GM18520 (cell line): ENCODE results near the gene TSPAN33.
A peak's percentile ranks its signal among the peaks of the same experiment; 100 is the strongest.

ENCODE experiments used
- ATAC-seq: cut with Tn5 transposase; IDR thresholded peaks from one replicate; pipeline ENCODE4 v1.9.1; 2021; ENCODE audit not compliant: unreplicated experiment

TSPAN33 gene

DNA sequence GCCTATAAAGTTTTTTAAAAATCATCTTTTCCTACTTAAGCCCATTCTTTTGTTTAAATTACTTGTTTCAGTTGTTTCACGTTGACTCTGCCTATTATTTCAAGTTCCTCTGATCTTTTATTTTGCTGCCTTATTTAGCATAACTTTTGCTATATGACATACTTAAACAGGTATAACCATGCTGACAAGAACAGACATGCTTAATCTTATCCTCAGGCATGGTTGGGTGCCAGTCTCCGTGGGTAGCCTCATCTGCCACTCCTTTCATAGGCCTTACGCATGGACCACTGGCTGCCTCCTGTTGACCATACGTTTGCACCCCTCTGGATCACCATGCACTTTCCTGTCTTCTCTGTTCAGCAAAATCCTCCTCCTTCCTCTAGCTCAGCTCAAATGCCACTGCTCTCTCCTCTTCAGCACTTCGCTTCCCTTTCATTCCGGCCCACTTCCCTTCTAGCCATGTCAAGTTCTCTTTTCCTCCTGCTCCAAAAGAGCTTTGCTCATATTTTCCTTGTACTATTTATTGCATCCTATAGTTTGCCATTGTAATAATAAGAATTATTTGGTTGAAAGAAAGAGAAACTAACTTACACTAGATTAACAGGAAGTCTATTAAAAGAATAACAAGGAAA is 10.0 kb upstream of the TSPAN33 start:
- ATAC-seq = no peak

DNA sequence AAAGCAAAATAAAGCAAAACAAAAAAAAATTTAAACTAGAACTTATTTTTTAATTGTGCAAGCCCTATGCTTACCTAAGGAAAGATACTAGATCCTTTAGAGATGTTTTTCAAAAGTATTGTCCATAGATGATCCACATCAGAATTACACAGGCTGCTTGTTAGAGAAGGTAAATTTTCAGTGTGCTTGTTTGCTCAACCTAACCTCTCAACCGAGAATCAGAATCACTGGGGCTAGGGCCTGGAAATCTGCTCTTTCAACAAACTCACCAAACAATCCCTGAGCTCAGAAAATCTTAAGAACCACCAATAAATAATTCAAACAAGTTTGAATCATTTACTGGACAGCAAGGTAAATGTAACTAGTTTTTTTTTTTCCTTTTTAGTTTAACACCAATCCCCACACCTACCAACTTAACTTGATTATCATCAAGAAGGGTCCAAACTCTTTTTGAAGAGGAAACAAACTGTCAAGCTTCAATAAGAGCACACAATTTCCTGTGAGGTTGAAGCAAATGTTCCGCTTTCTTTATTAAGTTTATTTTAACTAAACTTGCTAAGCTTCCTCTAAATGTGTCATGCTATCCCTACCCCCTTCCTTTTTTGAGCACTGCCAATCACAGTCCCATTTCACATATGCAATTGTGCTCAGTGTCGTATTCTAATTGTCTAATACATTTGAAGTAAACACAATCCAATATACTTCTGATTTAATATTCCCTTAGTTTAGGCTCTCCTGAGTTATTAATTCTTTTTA is 7.4 kb upstream of the TSPAN33 start:
- no peak for ATAC-seq

DNA sequence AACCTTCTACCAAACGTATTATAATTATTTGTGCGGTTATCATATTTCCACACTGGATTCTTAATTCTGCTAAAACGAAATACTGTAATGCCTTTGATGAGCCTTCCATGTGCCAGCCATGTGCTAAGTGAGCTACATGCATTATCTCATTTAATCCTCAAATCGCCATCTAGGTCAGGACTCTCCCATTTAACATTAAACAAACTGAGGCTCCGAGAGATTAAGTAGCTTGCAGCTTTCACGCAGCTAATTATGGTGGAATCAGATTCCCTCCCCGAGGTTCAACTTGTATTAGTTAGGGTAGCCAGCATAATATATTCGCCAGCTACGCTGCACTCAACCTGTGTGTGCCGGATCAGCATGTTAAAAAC is 798 bp upstream of the TSPAN33 start:
- no peak for ATAC-seq

DNA sequence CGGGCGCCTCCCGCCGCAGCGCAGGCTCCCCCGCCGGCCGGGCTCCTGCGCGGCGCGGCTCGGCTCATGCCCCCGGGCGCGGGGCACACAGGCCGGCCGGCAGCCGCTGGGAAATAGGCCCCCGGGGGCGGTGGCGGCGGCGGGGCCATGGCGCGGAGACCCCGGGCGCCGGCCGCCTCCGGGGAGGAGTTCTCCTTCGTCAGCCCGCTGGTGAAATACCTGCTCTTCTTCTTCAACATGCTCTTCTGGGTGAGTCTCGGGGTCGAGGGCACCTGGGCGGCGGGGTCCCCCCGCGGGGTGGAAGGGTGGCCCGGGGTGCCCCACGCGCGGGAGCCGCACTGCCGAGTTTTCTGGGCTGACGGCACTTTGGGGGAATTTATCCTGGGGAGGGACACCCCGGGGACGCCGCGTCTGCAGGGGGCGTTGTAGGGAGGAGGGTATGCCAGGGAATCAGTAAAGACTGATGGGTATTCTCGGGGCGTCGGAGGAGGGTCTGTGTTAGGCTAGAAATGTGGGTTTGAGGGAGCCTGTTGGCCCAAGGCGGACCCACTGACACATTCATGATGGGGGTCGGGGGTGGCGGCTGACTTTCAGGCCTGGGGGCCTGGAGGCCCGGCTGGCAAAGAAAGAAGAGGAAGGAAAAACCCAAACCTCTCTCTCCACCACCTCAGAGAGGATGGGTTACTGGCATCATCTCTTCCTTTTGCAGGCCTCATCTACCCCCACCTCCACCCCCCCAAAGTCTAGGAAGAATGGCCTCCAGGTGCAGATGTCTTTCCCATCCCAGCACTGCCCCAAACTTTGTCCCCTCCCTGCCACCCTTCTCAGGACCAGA is 544 bp downstream of the TSPAN33 start:
- peak; percentile 3 for ATAC-seq

DNA sequence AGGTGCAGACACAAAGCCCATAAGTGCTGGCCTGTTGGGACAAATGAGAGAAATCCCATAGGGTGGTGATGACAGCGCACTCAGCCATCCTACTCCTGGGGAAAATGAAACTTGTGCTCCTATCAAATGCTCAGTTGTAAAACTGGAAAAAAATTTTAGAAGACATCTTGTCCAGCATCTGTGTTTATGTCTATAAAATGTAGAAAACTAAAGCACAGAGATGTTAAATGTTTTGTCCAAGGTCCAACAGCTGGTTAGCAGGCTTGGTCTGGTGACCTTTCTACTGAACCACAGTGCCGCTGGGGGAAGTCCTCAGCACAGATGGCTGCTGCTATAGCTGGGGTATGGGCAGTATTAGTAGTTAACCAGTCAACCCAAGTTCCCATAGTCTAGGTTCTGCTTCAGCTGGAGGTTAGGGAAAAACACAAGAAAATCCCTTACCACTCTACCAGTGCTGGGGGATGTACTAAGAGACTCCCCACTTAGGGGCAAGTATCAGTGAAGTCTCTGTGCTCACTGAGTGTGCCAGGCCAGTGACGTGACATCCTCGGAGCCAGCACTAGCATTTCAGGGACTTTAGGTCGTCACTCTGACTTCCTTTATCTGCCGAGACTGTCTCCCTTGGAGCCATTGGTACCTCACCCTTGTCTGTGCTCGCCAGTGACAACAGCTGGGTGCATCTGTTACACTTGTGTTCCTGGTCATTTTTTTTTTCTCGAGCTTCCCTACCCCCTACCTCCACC is 1.9 kb downstream of the TSPAN33 start:
- ATAC-seq = peak; percentile 57

DNA sequence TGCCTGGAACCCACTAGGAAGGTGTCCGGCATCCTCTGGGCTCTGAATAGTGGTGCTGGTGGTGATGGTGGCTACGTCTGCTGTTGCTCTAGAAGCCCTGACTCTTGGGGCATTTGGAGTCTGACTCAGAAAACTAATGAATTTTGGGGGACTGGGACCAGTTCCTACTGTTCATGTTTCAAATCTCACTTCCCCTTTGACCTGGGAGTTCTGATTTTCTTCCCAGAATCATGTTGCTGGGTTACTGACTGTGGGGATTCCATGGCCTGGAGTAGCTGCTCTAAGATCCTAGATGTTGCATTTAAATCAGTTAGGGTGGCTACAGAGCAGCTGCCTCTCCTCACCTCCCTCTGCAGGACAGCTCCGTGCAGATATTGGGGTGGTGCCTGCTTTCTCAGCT is 3.2 kb downstream of the TSPAN33 start:
- ATAC-seq = no peak

DNA sequence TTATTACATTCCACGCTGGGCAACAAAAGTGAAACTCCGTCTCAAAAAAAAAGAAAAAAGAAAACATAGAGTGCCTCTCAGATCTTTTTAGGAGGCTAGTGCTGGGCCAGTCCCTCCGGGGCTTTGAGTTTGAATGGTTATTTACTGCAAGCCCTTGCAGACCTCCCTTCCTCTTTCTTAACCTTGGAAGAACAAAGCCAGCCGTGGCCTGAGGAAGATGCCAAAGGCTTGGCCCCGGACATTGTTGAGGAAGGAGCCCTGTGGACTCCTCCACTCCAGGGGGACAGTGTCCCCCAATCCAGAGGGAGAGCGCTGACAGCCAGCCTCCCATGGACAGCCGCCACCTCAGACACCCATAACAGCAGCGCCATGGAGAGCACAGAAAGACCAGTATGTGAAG is 5.0 kb downstream of the TSPAN33 start:
- ATAC-seq = no peak

DNA sequence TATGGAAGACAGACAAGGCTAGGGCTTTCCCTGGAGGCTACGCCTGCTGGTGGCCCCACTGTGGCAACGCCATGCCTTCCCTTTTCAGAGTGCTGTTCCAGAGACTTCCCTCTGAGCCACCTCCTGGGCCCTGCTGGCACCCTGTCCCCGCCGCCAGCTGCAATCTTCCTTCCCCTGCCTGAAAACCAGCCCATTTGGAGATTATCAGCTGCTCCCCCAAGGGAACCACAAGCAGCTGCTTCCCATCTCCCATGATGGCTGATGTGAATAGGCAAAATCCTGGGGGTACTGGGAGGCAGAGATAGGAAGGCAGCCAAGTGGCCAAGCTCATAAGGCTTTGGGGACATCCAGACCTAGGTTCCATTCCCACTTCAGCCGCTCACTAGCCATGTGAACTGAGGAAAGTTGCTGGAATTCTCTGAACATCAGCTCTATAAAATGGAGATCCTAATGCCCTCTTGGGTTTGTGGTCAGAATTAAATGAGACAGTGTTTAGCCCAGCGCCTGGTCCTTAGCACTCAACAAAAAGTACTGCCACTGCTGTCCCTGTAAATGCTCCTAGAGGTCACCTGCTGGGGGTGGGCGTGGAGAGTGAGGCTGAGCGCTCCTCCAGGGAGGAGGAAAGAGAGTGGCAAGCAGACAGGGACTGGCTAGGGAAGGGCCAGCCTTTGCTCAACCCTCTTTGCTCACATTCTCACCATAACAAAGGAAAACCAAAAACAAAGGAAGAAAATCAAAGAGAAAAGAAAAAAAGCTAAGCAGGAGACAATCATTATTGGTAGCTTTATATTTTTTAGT is 5.9 kb downstream of the TSPAN33 start:
- no peak for ATAC-seq

DNA sequence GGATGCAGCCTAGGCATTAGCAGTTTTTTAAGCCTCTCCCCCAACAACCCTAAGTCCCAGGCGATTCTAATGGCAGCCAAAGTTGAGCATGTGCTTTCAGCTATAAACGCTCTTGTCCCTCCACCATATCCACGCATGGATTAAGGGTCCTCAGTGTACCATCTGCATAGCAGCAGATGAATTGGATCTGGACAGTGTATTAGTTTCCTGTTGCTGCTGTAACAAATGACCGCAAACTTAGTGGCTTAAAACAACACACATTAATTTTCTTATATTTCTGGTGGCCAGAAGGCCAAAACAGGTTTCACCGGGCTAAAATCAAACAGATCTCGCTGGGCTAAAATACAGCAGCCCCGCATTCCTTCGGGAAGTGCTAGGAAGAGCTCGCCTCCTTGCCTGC is 13.1 kb downstream of the TSPAN33 start:
- no peak for ATAC-seq

DNA sequence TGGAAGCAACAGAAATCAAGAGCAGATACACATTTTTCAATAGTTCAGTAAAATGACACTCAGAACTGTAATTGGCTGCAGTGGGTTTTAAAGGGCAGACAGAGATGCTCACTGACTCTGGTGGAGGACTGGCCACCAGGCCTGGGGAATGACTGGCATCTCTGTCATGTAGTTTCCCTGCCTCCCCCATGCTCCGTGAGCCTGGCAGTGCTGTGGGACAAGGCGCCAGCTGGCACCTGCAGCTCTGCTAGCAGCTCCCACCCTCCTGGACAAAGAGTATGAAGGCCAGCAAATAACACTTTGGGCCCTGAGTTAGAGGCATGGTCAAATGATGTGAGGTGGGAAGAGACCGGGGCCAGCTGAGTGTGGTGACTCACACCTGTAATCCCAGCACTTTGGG is 15.0 kb downstream of the TSPAN33 start:
- ATAC-seq = no peak

DNA sequence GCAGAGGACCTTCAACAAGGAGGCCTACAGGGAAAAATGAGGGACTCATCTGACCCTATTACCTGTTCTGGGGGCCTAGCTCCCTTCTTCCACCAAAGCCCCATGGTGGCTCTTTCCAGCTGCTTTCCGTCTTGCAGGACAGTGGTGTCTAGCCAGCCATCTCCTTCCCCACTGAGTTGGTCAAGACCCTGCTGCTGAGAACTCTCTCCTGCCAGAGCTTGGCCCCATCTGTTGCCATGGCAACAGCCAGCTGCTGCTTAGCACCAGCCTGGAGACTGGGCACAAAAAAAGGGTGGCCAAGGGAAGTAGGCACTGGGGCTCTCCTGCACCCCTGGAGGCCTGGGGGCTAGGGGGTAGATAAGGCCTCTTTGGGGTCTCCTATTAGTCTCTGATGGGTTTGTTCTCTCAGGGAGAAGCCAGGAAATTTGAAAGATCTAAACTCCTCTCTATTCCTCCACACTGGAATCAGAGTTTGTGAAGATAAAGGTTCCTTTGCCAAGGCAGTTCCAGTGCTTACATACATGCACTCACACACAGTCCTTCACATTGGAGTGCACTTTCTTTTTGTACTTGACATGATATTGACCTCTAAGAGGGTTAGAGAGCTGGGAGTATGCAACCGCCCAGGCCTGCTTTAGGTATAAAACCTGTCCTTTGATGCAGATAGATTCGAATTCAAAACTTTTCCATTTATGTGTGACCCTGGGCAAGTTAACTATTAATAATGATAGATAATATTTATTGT is 15.8 kb downstream of the TSPAN33 start:
- no peak for ATAC-seq

DNA sequence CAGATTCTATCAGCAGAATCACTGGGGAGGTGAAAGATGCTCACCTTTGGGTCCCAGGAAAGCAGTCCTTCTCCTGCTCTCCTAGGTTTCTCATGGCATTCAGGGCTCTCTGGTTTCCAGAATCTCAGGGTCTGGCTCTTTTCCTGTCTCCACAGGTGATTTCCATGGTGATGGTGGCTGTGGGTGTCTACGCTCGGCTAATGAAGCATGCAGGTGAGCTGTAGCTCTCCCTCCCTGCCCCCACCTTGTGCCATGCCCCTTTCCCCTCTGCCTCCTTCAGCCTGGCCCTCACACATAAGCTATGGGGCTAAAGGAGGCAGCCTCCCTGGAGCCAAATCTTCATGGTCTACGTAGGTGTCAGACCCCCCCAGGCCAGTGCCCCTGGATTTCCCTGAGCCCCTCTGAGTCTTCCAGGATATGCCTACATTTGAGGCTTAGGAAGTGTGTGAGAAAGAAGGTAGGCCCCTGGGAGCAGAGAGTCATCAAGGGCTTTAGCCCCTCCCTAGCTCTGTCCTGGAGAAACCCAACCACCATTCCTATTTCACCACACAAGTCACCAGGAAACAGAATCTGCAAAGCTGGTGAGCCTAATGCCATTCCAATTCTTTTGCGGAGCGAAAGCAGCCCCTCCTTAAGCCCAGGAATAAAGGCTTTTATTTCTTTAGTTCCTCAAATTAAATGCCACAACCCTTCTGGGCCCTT is 17.2 kb downstream of the TSPAN33 start:
- ATAC-seq = no peak

DNA sequence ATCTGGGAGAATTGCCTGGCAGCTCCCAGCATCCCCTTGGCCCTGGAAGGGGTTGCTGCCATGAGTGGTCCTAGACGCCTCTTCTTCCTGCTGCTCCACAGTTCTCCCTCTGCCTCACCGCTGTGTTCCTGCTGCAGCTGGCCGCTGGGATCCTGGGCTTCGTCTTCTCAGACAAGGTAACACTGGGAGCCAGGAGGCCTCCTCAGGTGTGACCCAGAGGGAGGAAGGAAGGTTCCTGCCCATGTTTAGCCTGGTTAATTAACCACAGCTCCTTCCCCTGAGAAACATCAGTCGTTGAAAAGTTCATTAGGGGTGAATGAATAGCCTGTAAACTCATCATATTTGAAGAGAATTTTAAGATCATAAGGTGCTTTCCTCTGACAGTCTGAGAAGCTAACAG is 18.2 kb downstream of the TSPAN33 start:
- no peak for ATAC-seq

DNA sequence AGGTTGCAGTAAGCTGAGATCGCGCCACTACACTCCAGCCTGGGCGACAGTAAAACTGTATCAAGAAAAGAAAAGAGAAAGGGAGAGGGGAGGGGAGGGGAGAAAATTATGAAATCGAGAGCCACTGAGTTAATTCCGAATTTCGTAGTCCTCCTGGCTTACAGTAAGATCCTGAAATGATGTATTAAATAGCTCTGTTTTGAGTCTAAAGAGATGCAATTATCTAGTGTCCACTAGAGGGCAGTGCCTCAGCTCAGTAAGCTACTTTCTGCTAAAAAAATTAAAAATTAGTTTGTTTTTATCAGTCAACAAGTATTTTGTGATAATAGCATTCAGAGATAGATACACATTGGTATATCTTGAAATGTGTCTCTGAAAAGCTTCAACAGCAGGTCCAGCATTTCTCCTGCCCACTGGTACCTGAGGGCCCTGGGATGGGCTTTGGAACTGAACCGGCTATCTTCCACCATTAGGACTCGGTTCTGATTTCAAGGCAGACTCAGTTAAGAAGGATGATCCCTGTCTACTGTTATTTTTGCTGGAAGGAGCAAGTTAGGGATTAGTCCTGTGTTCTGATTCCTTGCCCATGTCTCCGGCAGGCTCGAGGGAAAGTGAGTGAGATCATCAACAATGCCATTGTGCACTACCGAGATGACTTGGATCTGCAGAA is 19.5 kb downstream of the TSPAN33 start:
- ATAC-seq = no peak

DNA sequence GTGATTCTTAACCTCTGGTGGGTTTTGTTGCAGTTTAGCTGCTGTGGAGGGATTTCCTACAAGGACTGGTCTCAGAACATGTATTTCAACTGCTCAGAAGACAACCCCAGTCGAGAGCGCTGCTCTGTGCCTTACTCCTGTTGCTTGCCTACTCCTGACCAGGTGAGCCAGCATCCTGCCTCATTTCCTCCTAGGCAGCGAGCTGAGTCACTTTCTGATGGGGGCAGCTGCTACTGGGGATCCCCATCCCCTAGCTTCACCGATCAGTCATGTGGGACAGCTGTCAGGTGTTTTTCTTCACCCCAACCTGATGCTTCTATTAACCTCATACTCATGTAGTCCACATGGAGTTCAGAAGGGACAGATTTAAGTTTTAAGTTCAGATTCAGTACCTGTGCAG is 22.2 kb downstream of the TSPAN33 start:
- ATAC-seq = no peak

DNA sequence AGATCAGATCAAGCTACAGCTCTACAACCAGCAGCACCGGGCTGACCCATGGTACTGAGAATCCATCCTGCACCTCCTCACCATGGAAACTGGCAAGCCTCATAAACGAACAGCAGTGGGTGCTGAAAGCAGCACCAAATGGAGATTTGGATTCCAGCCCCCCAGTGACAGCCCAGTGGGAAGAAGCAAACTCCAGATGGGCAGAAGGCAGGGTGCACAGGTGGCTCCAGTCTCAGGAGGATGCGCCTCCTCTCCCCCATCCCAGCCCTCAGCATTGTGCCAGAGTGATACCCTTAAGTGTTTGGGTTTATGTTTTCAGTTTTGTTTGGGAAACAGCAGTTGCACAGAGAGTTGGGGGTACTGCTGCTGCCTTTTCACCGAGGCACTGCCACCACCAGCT is 23.3 kb downstream of the TSPAN33 start:
- ATAC-seq = no peak

DNA sequence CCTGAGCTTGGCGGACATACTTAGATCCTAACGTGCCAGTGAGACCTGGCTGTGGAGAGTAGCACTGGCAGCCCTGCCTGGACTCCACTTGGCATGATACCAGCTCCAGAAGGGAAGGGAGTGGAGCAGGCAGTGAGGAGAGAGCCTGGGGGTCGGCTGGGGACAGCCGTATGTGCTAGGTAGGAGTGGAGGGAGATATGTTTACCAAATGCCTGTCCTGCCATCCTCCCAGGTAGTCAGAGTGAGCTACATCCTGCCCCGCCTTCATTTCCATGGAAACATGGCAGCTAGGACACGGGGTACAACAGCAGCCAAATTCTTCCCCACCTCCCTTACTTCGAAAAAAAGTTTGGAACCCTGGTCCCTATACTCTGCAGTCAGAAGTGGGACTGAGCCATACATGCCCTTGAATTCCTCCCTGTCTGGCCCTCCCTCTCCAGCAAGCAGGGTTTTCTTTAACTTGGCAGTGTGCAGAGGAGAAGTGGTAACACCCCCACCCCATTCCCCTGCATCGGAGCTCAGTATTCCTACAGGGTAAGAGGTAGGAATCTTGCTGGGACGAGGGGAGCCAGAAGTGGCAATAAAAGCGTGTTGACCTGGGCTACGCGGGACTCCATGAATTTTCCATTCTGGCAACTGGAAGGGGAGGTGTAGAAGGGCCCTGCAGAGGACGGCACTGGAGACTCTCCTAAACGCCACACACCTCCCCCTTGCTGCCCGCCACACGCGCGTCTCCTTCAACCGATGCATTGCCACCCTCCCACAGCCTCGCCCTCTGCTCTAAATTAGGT is 23.9 kb downstream of the TSPAN33 start:
- no peak for ATAC-seq

DNA sequence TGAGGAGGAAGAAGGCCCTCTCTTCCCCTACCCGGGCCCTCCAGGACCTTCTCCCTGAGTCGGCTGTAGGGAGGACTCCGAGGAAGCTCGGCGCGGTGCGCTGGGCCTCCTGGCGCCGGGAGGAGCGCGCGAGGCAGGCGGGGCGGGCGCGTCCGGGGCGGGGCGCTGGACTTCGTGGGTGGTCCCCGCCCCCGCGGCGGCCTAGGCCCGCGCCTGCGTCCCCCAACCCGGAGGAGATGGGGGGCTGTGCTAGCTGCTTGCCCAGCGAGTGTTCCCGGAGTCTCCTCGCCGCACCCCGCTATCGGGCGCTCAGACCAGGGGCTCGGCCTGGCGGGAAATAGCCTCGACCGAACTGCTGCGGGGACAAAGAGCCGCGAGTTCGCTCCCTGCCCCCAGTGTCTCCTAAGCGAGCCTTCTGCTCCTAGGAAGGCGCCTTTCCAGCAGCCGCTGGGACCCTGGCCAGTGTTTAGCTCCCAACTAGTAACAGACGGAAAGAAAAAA is 24.7 kb downstream of the TSPAN33 start:
- no peak for ATAC-seq
